Kidney tubule cell (primary cell): Measurements from ENCODE around the gene SMAD6.
"Not testable (repeated sequence)": the region's sequence is repeated elsewhere in the genome, so short reads cannot be mapped to it uniquely, and the experiment has no call there.

ENCODE experiments used
- DNase-seq: peaks from one replicate; pipeline ENCODE4 v3.0.0-alpha.2; 2018; ENCODE audit warnings: low spot score

Gene SMAD6

GRCh38 chr15:66743204-66743603, 41.2 kb downstream of the SMAD6 start:
- no peak for DNase-seq

GRCh38 chr15:66743703-66744536, 41.9 kb downstream of the SMAD6 start:
- DNase-seq: no peak

GRCh38 chr15:66744610-66745279, 42.7 kb downstream of the SMAD6 start:
- DNase-seq: no peak

- DNase-seq: no peak
These were observed 43.6 kb downstream of the SMAD6 start for GRCh38 chr15:66745530-66746230.

GRCh38 chr15:66746231-66746605, 44.2 kb downstream of the SMAD6 start:
- DNase-seq: no peak

GRCh38 chr15:66747223-66747622, 45.2 kb downstream of the SMAD6 start:
- DNase-seq: no peak

- DNase-seq: peak; percentile 34
These were observed 46.1 kb downstream of the SMAD6 start for GRCh38 chr15:66747886-66748707.

GRCh38 chr15:66748708-66749035, 46.6 kb downstream of the SMAD6 start:
- no peak for DNase-seq

- peak; percentile 59 for DNase-seq
These were observed 48.0 kb downstream of the SMAD6 start for GRCh38 chr15:66749841-66750575.

GRCh38 chr15:66750609-66751008, 48.6 kb downstream of the SMAD6 start:
- DNase-seq: no peak

GRCh38 chr15:66751579-66751978, 49.5 kb downstream of the SMAD6 start:
- DNase-seq: peak; percentile 93

GRCh38 chr15:66752078-66752477, 50.0 kb downstream of the SMAD6 start:
- no peak for DNase-seq

- DNase-seq: no peak
These were observed 51.8 kb downstream of the SMAD6 start for GRCh38 chr15:66753687-66754377.

GRCh38 chr15:66754789-66755188, 52.8 kb downstream of the SMAD6 start:
- no peak for DNase-seq

- DNase-seq: no peak
These were observed 53.4 kb downstream of the SMAD6 start for GRCh38 chr15:66755298-66756068.

- no peak for DNase-seq
These were observed 54.3 kb downstream of the SMAD6 start for GRCh38 chr15:66756295-66756694.

GRCh38 chr15:66757030-66757429, 55.0 kb downstream of the SMAD6 start:
- DNase-seq: no peak

- no peak for DNase-seq
These were observed 55.5 kb downstream of the SMAD6 start for GRCh38 chr15:66757521-66757920.

- DNase-seq: not testable (repeated sequence)
These were observed 56.2 kb downstream of the SMAD6 start for GRCh38 chr15:66758217-66758616.

GRCh38 chr15:66758844-66759243, 56.8 kb downstream of the SMAD6 start:
- no peak for DNase-seq
